ENCODE data around the gene OGG1. TPM values are rescaled to one million over a fixed set of nuclear protein-coding genes. Genes with fewer than 3 reads are reported as not detected.

The OGG1 gene
- total and polyA plus RNA-seq, 12 donors = 5.2 to 15.1 (median 8.5) TPM

DNA sequence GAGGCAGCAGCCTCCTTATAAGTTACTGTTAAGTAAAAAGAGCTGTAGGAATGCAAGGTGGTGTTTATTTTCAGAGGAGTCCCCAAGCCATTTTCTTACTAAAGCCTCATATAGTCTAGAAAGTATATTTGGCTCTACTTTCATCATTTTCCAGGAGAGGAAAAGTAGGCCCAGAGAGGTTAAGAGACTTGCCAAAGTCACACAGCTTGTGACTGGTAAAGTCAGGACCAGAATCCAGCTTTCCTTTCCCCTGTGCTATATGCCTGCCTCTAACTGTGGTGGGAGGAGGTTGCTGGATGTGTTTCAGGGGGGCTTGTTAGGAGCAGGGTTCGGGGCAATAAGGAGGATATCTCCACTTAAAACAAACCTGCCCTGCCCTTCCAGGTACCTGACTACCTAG lies 7.2 kb upstream of the OGG1 start:
- DNase-seq = no peak
- ATAC-seq = no peak
- Histone ChIP-seq H3K27me3 (no peaks in the 10 kb centered on the region), H3K9me3 (no peaks in the 10 kb centered on the region), H3K4me1 (peaks cover 0 to 5% (median 0%) of the 10 kb centered on the region in 9 donors), H3K36me3 (peaks cover 16 to 100% (median 93%) of the 10 kb centered on the region in 9 donors), H3K27ac (no peak overlapping the region), H3K4me3 (no peak overlapping the region)
- TF ChIP-seq CTCF (IDR thresholded peaks at IDR 0.05) = no peak
- intact Hi-C loops (cut with DNase I) = loop anchor here in 1 of 10 donors (10.0 kb wide), 1 partner anchor 238 kb away; no protein-coding TSS in a partner anchor
- WGBS, 2 donors = 100% methylated on average over 1 of the region's 1 CpG

DNA sequence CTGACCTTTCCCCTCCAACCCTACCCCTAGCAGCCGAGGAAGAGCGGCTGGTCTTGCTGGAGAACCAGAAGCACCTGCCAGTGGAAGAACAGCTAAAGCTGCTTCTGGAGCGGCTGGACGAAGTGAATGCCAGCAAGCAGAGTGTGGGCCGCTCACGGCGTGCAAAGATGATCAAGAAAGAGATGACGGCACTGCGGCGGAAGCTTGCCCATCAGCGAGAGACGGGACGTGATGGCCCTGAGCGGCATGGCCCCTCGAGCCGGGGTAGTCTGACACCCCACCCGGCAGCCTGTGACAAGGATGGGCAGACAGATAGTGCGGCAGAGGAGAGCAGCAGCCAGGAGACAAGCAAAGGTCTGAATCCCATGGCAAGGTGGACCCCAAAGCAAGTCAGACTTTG lies 6.2 kb upstream of the OGG1 start:
- DNase-seq (no peak), ATAC-seq (no peak)
- intact Hi-C loops (cut with DNase I) = loop anchor here in 1 of 10 donors (10.0 kb wide), 1 partner anchor 239 kb away; no protein-coding TSS in a partner anchor
- H3K27ac ChIP-seq = no peak overlapping the region
- peaks cover 0 to 1% (median 0%) of the 10 kb centered on the region in 9 donors for H3K4me1 ChIP-seq
- WGBS, 2 donors = 94 to 97% methylated on average over 18 of the region's 18 CpGs
- TF ChIP-seq CTCF (IDR thresholded peaks at IDR 0.05) = no peak
- no peaks in the 10 kb centered on the region for H3K9me3 ChIP-seq
- no peak overlapping the region for H3K4me3 ChIP-seq
- no peaks in the 10 kb centered on the region for H3K27me3 ChIP-seq
- H3K36me3 ChIP-seq = peaks cover 16 to 100% (median 96%) of the 10 kb centered on the region in 9 donors

DNA sequence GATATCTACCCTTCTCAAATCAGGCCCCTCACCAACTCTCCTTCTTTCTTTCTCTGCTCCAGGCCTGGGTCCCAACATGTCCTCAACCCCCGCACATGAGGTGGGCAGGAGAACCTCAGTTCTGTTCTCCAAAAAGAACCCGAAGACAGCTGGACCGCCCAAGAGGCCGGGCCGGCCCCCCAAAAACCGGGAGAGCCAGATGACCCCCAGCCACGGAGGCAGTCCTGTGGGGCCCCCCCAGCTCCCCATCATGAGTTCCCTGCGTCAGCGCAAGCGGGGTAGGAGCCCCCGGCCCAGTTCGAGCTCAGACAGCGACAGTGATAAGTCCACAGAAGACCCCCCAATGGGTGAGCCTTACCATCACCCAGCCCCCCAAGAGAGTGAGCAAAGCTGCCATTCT lies 5.6 kb upstream of the OGG1 start:
- intact Hi-C loops (cut with DNase I) = loop anchor here in 1 of 10 donors (10.0 kb wide), 1 partner anchor 239 kb away; no protein-coding TSS in a partner anchor
- WGBS, 2 donors = 96% methylated on average over 13 of the region's 13 CpGs
- DNase-seq = no peak

DNA sequence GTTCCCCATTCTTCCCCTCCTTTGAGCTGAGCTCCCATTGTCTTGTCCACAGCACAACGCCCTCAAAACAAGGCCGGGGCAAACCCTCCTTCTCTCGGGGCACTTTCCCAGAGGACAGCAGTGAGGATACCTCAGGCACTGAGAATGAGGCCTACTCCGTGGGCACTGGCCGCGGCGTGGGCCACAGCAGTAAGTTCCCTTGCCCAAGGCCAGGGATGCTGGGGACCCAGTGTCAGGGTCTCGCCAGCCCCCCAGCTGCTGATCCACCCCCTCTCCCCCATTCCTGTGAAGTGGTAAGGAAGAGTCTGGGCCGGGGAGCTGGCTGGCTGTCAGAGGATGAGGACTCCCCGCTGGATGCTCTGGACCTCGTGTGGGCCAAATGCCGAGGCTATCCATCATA lies 4.2 kb upstream of the OGG1 start:
- no peak overlapping the region for H3K27ac ChIP-seq
- DNase-seq = no peak
- H3K27me3 ChIP-seq = no peaks in the 10 kb centered on the region
- H3K4me1 ChIP-seq = peaks cover 0 to 13% (median 10%) of the 10 kb centered on the region in 9 donors
- no peak for TF ChIP-seq CTCF (IDR thresholded peaks at IDR 0.05)
- H3K36me3 ChIP-seq = peaks cover 16 to 85% (median 77%) of the 10 kb centered on the region in 9 donors
- H3K4me3 ChIP-seq = no peak overlapping the region
- 95 to 96% methylated on average over 12 of the region's 12 CpGs for WGBS, 2 donors
- no peak for ATAC-seq
- intact Hi-C loops (cut with DNase I) = loop anchor here in 1 of 10 donors (10.0 kb wide), 1 partner anchor 241 kb away; no protein-coding TSS in a partner anchor
- no peaks in the 10 kb centered on the region for H3K9me3 ChIP-seq

More for the DNA sequence above, 5.6 kb upstream of the OGG1 start:
- Histone ChIP-seq H3K4me1 (peaks cover 0 to 7% (median 5%) of the 10 kb centered on the region in 9 donors), H3K36me3 (peaks cover 16 to 98% (median 91%) of the 10 kb centered on the region in 9 donors), H3K27me3 (no peaks in the 10 kb centered on the region), H3K9me3 (no peaks in the 10 kb centered on the region), H3K27ac (no peak overlapping the region), H3K4me3 (no peak overlapping the region)
- no peak for TF ChIP-seq CTCF (IDR thresholded peaks at IDR 0.05)
- no peak for ATAC-seq
